Lower lobe of right lung (tissue), 2 donors: ENCODE data around the gene GPR152. TPM values are rescaled to one million over a fixed set of nuclear protein-coding genes. Genes with fewer than 3 reads are reported as not detected.

ENCODE experiments used
- ATAC-seq, 2 donors: fragments of 200-7000 bp; cut with Tn5 transposase; one replicate each; pipeline ENCODE4 v1.9.1; 2020 to 2022; ENCODE audit warnings: mild to moderate bottlenecking in 2 of 2, moderate library complexity in 2 of 2
- DNase-seq: peaks from one replicate; pipeline ENCODE4 v3.0.0-alpha.2; 2020
- H3K27ac ChIP-seq: fragments of 200-600 bp; one replicate; pipeline ENCODE4 v1.8.0; 2022
- H3K27me3 ChIP-seq: fragments of 200-600 bp; one replicate; pipeline ENCODE4 v1.8.0; 2022; ENCODE audit warnings: low read depth
- H3K36me3 ChIP-seq: fragments of 200-600 bp; one replicate; pipeline ENCODE4 v1.8.0; 2022; ENCODE audit warnings: mild to moderate bottlenecking
- H3K4me1 ChIP-seq: fragments of 200-600 bp; one replicate; pipeline ENCODE4 v1.8.0; 2022
- H3K4me3 ChIP-seq: fragments of 200-600 bp; one replicate; pipeline ENCODE4 v1.8.0; 2022; ENCODE audit warnings: mild to moderate bottlenecking
- H3K9me3 ChIP-seq: fragments of 200-600 bp; one replicate; pipeline ENCODE4 v1.8.0; 2022
- CTCF ChIP-seq: fragments of 200-600 bp; IDR thresholded peaks from one replicate; pipeline ENCODE4 v1.8.0; 2022; ENCODE audit warnings: antibody characterized with exemption, mild to moderate bottlenecking
- intact Hi-C: fragments of 100-400 bp; cut with DNase I; formaldehyde crosslinking; loops from one replicate; pipeline ENCODE4 v1.11.0; 2022
- long read RNA-seq: library from polyadenylated mRNA; unstranded; transcript quantifications from one replicate; pipeline ENCODE4 v2.0.0, GENCODE V29; 2021
- total RNA-seq: library from RNA; stranded (reverse); fragmentation: NEBNext Ultra II Directional; extraction: Animal tissue kit (Norgen Biotek cat#: 25700); gene quantifications from one replicate; pipeline ENCODE4 v1.2.1, GENCODE V29; 2021
- donor health status: DM: no; HTN: yes; CAD: no; lungs with severe emphysema.

GPR152 gene
- total RNA-seq, result not detected
- long read RNA-seq, result 0 reads

GRCh38 chr11:67452141-67452952 is at the start of gene GPR152:
TSS of gene GPR152 (minus strand) at chr11:67452729. CDS start at chr11:67452724, 5 bp downstream.
- DNase-seq (no peak), ATAC-seq (peak; percentile 55 to 65)
- Histone ChIP-seq H3K4me3 (peak within 1 kb of the TSS; percentile 44), H3K27me3 (no peaks in the 10 kb centered on the region), H3K27ac (peak within 1 kb of the TSS; percentile 67), H3K36me3 (no peaks in the 10 kb centered on the region), H3K9me3 (no peaks in the 10 kb centered on the region), H3K4me1 (peaks cover 12% of the 10 kb centered on the region)
- intact Hi-C loops, result no loop called here
- peak; percentile 24 for TF ChIP-seq CTCF

GRCh38 chr11:67501854-67502253 is 49.3 kb upstream of the GPR152 start:
- DNase-seq (no peak), ATAC-seq (no peak)
- no peak overlapping the region for H3K4me3 ChIP-seq
- no peak overlapping the region for H3K27ac ChIP-seq
- H3K4me1 ChIP-seq, result peaks cover 26% of the 10 kb centered on the region
- no peaks in the 10 kb centered on the region for H3K9me3 ChIP-seq
- H3K36me3 ChIP-seq, result peaks cover 52% of the 10 kb centered on the region
- intact Hi-C loops, result no loop called here
- no peaks in the 10 kb centered on the region for H3K27me3 ChIP-seq
- no peak for TF ChIP-seq CTCF

DNA sequence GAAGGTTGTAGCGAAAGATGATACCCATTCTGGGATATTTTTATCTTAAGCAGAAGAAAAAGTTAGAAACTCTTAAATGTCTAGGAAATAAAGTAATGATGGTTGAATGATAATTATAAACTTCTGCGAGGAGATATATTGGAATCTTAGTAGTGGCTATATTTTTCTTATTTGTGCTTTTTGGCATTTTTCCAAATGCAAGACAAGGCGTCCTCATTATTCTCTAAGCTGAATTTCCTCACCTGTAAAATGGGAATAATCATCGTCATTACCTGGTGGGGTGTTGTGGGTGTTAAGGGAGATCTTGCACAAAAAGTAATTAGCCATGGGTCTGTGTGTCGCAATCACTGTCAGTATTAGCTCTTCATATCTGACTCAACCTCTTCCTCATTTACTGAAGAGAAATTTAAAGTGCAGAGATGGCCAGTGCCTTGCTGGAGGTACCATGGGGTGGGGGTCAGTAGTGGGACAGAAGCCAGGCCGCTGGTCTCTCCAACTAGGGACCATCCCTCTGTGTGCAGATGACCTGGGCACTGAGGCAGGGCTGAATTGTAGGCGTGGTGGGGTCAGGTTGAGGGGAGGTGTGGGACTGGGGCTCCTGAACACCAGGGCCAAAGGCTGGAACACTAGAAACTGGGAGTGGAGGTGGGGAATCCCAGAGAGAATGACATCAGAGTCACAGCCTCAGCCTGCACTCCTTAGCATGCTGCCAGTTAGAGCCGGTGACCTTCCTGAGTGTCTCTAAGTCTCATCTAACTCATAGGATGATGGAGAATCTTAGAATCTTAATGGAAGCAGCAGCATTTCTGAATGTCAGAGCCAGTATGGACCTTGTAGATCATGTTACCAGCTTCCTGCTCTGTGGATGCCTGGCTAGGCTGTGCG is 48.5 kb upstream of the GPR152 start:
- no peak for TF ChIP-seq CTCF
- Histone ChIP-seq H3K9me3 (no peaks in the 10 kb centered on the region), H3K27me3 (no peaks in the 10 kb centered on the region), H3K4me3 (no peak overlapping the region), H3K4me1 (peaks cover 18% of the 10 kb centered on the region), H3K36me3 (peaks cover 50% of the 10 kb centered on the region), H3K27ac (no peak overlapping the region)
- DNase-seq (no peak), ATAC-seq (no peak)
- intact Hi-C loops, result no loop called here

GRCh38 chr11:67500484-67500821 is 47.9 kb upstream of the GPR152 start:
- H3K36me3 ChIP-seq, result peaks cover 56% of the 10 kb centered on the region
- H3K9me3 ChIP-seq, result no peaks in the 10 kb centered on the region
- no peak overlapping the region for H3K4me3 ChIP-seq
- no peaks in the 10 kb centered on the region for H3K27me3 ChIP-seq
- ATAC-seq (no peak), DNase-seq (no peak)
- no peak overlapping the region for H3K27ac ChIP-seq
- TF ChIP-seq CTCF, result no peak
- intact Hi-C loops, result no loop called here
- H3K4me1 ChIP-seq, result peaks cover 12% of the 10 kb centered on the region

- TF ChIP-seq CTCF, result no peak
- Histone ChIP-seq H3K36me3 (peaks cover 61% of the 10 kb centered on the region), H3K27me3 (no peaks in the 10 kb centered on the region), H3K4me3 (no peak overlapping the region), H3K9me3 (no peaks in the 10 kb centered on the region), H3K27ac (no peak overlapping the region), H3K4me1 (peaks cover 10% of the 10 kb centered on the region)
- ATAC-seq, result no peak
- intact Hi-C loops, result no loop called here
- DNase-seq, result no peak
Observed at GRCh38 chr11:67499808-67500483, 47.4 kb upstream of the GPR152 start.
